Natural killer cell treated with Interleukin-12 subunit alpha and Interleukin-12 subunit beta and Interleukin-15 and Interleukin-18, amount 100 ng/mL, for 72 hours (primary cell): Measurements from ENCODE around the gene KCTD18. TPM values are rescaled to one million over a fixed set of nuclear protein-coding genes. Genes with fewer than 3 reads are reported as not detected.
A peak's percentile ranks its signal among the peaks of the same experiment; 100 is the strongest.

Experiments used
- ATAC-seq, 2 donors: fragments of 150-1000 bp; cut with Tn5 transposase in 1 of 2; sonication (Bioruptor Pico), chemical (Tn5 transposase) in 1 of 2; 2 replicates each; pipeline ENCODE4 v1.10.0; 2021
- DNase-seq: peaks from one replicate; pipeline ENCODE4 v3.0.0; 2022; ENCODE audit warnings: low spot score
- H3K27ac Mint-ChIP-seq, 2 donors: 1 replicate in 1 of 2; 2 replicates in 1 of 2; pipeline ENCODE4 v1.8.0; 2022; ENCODE audit warnings: mixed read lengths in 2 of 2, mild to moderate bottlenecking in 1 of 2, moderate library complexity in 1 of 2
- H3K27me3 Mint-ChIP-seq, 2 donors: 1 replicate in 1 of 2; 2 replicates in 1 of 2; pipeline ENCODE4 v1.8.0; 2022; ENCODE audit warnings: mixed read lengths in 2 of 2
- H3K36me3 Mint-ChIP-seq: one replicate; pipeline ENCODE4 v1.8.0; 2022; ENCODE audit warnings: mixed read lengths
- H3K4me1 Mint-ChIP-seq, 2 donors: 1 replicate in 1 of 2; 2 replicates in 1 of 2; pipeline ENCODE4 v1.8.0; 2022; ENCODE audit warnings: low read depth in 2 of 2, mixed read lengths in 2 of 2, mild to moderate bottlenecking in 1 of 2
- H3K4me3 Mint-ChIP-seq: one replicate; pipeline ENCODE4 v1.8.0; 2022; ENCODE audit warnings: mixed read lengths
- H3K9me3 Mint-ChIP-seq: 2 replicates; pipeline ENCODE4 v1.8.0; 2022; ENCODE audit warnings: mixed read lengths
- total RNA-seq, 2 donors: library from RNA; stranded (reverse); gene quantifications; one replicate each; pipeline ENCODE4 v1.2.3, GENCODE V29; 2022

The KCTD18 gene
- total RNA-seq: 10 to 100 TPM in 1 of 2 donors, 1 to 10 TPM in 1; 9.2 to 12.4 TPM

DNA sequence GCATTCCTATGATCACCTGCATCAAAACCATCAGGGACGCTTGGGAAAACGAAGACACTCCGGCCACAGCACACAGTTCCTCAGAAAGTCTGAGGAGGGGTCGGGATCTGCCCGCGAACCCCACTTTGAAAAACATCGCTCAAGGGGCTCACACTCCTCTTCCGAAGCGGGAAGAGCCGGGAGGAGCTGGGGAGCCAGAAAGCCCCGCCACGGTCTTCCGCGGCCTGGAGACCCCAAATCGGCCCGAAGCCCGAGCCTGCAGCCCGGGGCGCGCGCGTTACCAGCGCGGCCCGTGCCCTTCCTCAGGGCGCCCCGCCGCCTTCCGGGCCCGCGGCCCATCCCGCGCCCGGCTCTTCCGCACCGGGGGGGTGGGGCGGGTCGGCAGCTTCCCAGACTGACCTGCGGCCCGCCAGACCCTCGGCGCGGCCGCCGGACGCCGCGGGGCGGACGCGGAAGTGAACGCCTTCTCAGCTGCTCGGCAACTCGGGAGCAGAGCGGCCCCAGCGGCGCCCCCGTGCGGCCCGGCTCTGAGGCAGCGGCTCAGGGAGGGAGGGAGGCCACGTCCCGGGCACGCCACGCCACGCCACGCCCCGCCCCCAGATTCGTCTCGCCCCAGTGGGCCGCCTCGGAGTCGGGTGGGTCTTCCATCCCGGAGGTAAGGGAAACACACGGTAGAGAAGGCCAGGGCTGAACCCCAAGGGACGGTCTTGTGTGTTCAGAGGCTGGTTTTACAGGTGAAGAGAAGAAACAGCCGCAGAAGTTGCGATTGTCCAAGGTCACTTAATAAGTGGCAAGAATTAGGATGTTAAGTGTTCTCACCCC, at the start of gene KCTD18:
KCTD18 (minus strand) TSS at position 457 of the 822 bp plus-strand sequence. CDS start 3,052 bp downstream, outside the sequence.
- no peaks in the 10 kb centered on the region for H3K36me3 Mint-ChIP-seq
- DNase-seq: peak; percentile 97
- H3K4me3 Mint-ChIP-seq: peak within 1 kb of the TSS; percentile 88
- peak within 1 kb of the TSS; percentile 75 to 88 for H3K27ac Mint-ChIP-seq
- no peaks in the 10 kb centered on the region for H3K9me3 Mint-ChIP-seq
- peak; percentile 99 for ATAC-seq
- H3K27me3 Mint-ChIP-seq: peaks cover under 1 to 3% of the 10 kb centered on the region in 2 donors
- H3K4me1 Mint-ChIP-seq: peaks cover 9 to 12% of the 10 kb centered on the region in 2 donors

DNA sequence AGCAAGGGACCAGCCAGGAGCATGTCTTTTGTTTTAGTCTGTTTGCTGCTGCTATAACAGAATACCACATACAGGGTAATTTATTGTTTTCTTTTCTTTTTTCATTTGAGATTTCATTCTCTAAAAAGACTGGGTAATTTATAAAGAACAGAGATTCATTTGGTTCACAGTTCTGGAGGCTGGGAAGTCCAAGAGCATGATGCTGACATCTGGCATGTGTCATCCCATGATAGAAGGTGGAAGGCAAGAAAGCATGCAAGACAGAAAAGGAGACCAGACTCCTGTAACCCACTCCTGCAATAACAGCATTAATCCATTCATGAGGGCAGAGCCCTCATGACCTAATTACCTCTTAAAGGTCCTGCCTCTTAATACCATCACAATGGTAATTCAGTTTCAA, 30.9 kb upstream of the KCTD18 start:
- Mint-ChIP-seq H3K9me3 (no peaks in the 10 kb centered on the region), H3K4me1 (no peaks in the 10 kb centered on the region), H3K27ac (no peak overlapping the region), H3K4me3 (no peak overlapping the region), H3K27me3 (no peaks in the 10 kb centered on the region), H3K36me3 (peaks cover 23% of the 10 kb centered on the region)
- ATAC-seq (no peak), DNase-seq (no peak)

DNA sequence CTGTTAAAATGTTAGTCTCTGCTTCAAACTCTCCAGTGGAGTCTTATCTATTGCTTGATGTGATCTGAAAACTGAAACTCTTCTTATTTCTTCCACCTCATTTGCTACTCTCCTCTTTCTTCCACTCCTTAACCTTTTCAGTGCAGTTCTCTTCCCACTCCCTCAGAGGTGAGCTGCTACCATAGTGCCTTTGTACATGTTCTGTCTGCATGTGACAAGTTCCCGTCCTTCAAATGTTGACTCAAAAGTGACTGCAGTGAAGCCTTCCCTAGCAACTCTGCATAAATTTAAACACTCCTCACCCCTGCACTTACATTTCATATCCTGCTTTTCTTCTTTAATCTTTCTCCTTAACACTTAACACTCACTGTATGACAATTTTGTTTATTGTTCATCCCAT, 28.3 kb upstream of the KCTD18 start:
- H3K36me3 Mint-ChIP-seq: peaks cover 20% of the 10 kb centered on the region
- H3K27ac Mint-ChIP-seq: no peak overlapping the region
- H3K4me1 Mint-ChIP-seq: no peaks in the 10 kb centered on the region
- H3K4me3 Mint-ChIP-seq: no peak overlapping the region
- no peak for ATAC-seq
- H3K9me3 Mint-ChIP-seq: no peaks in the 10 kb centered on the region
- no peaks in the 10 kb centered on the region for H3K27me3 Mint-ChIP-seq
- no peak for DNase-seq

DNA sequence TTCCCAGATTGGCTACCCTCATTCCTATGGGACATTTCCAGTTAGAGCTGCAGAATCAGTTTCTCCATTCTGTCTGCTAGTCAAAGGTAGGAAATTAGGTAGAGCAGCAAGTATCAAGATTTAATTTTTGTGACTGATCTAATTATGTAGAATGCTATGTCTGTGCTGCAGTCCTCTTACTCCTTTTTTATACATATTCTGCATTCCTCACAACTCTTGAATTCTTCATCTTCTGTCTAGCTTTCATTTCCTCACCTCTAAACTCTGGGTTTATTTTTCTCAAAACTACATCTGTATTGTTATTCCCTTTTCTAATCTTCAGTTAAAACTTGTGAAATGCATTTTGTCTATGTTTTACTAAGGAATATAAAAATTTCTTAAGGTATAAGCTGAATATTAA, 24.7 kb upstream of the KCTD18 start:
- Mint-ChIP-seq H3K9me3 (no peaks in the 10 kb centered on the region), H3K27ac (no peak overlapping the region), H3K4me1 (no peaks in the 10 kb centered on the region), H3K36me3 (peaks cover 2% of the 10 kb centered on the region), H3K27me3 (no peaks in the 10 kb centered on the region), H3K4me3 (no peak overlapping the region)
- DNase-seq (no peak), ATAC-seq (no peak)

DNA sequence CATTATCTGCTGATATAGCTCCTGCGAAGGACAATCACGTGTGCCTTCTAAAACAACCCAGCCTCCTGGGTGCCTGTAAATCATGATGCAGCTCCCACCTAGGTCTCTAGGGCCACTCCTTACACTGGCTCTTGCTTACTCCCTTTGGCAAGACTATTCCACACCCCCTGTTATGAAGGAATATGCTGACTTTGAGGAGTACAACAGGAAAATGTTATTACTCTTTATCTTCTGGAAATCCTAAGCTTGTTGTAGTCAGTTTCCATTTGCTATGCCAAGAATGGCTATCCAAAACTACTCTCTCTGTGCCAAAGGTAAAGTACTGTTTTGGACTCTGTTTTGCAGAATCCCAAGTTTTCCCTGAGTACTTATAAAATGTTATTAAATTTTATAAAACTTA, 23.9 kb upstream of the KCTD18 start:
- Mint-ChIP-seq H3K27ac (no peak overlapping the region), H3K36me3 (no peaks in the 10 kb centered on the region), H3K4me1 (peaks cover 0 to 1% of the 10 kb centered on the region in 2 donors), H3K9me3 (no peaks in the 10 kb centered on the region), H3K4me3 (no peak overlapping the region), H3K27me3 (no peaks in the 10 kb centered on the region)
- no peak for DNase-seq
- ATAC-seq: no peak

DNA sequence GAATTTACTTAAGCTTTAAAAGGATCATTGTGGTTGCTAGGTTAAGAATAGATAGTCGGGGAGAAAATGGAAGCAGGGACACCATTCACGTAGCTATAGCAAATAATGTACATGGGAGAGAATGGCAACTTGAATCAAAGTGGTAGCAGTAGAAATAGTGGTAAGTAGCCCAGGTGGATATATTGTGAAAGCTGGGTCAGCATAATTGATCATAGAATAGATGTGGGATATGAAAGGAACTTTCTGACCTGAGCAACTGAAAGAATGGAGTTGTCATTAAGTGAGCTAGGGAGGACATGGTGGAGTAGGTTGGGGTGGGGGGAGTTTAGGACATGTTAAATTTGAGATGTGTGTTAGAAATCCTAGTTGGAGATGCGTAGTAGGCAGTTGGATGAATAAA, 18.4 kb upstream of the KCTD18 start:
- Mint-ChIP-seq H3K4me3 (peak overlapping the region; percentile 99), H3K4me1 (peaks cover 13 to 34% of the 10 kb centered on the region in 2 donors), H3K27me3 (peaks cover 4 to 8% of the 10 kb centered on the region in 2 donors), H3K36me3 (no peaks in the 10 kb centered on the region), H3K27ac (peak overlapping the region in 1 of 2 donors; percentile 13), H3K9me3 (no peaks in the 10 kb centered on the region)
- no peak for DNase-seq
- ATAC-seq: no peak

DNA sequence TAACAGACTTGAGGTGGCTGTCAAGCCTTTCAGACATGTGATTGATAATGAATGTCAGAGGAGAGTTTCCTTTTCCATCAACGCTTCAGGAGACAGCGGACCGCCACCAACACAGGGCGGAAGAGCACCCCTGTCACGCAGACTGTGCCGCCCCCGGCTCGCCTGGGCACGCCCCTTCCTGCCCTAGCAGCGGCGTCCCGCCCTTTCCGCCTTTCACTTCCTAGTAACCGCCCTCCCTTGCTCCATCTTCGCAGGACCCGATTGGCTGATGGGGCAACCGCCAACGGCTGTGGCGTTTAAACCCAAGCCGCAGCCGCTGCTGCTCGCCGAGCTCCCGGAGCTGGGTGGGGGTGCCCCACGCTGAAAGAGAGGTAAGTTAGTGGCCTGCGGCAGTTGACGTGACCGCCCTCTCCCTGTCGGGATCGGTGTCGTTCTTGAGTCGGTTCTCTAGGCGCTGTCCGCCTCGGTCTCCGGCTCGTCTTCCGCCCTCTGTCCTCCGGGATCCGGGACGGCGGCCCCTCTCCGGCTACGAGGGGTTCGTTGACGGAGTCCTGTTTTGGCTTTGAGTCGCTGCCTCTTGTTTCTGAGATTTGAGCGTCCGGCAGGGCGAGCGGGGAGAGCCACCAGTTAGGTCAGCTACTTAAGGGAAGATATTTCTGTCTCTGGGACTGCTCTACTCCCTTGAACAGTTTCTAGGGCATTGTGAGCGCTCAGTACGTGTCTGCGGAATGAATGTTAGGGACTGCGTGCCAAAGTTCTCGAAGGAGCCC, 16.2 kb upstream of the KCTD18 start, which contains the start of gene SGO2:
SGO2 (plus strand) TSS at position 326 of the 770 bp plus-strand sequence. CDS start 6,769 bp downstream, outside the sequence.
- H3K27ac Mint-ChIP-seq: peak within 1 kb of the TSS; percentile 96 to 97
- peak; percentile 99 for DNase-seq
- peaks cover 4% of the 10 kb centered on the region for H3K36me3 Mint-ChIP-seq
- ATAC-seq: peak; percentile 100
- H3K27me3 Mint-ChIP-seq: peaks cover 4 to 8% of the 10 kb centered on the region in 2 donors
- H3K4me1 Mint-ChIP-seq: peaks cover 13 to 34% of the 10 kb centered on the region in 2 donors
- peak within 1 kb of the TSS; percentile 99 for H3K4me3 Mint-ChIP-seq
- no peaks in the 10 kb centered on the region for H3K9me3 Mint-ChIP-seq

DNA sequence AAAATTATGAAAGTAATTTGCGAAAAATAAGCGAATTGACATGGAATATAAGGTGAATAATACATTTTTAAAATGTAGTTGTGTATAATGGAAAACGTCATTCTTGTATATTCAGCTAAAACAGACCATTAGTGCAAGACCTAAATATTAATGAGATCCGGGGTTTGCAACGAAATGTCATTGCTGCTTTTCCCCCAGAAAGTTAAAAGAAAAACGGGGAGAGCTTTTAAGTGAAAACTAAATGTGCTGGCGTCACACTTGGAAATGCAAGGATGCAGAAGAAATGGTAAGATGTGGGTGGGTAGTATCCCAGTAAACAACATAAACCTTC, 15.6 kb upstream of the KCTD18 start:
- H3K9me3 Mint-ChIP-seq: no peaks in the 10 kb centered on the region
- ATAC-seq (no peak), DNase-seq (no peak)
- peak overlapping the region; percentile 99 for H3K4me3 Mint-ChIP-seq
- H3K27me3 Mint-ChIP-seq: peaks cover 4 to 8% of the 10 kb centered on the region in 2 donors
- H3K27ac Mint-ChIP-seq: peak overlapping the region; percentile 96 to 97
- peaks cover 4% of the 10 kb centered on the region for H3K36me3 Mint-ChIP-seq
- peaks cover 13 to 34% of the 10 kb centered on the region in 2 donors for H3K4me1 Mint-ChIP-seq

DNA sequence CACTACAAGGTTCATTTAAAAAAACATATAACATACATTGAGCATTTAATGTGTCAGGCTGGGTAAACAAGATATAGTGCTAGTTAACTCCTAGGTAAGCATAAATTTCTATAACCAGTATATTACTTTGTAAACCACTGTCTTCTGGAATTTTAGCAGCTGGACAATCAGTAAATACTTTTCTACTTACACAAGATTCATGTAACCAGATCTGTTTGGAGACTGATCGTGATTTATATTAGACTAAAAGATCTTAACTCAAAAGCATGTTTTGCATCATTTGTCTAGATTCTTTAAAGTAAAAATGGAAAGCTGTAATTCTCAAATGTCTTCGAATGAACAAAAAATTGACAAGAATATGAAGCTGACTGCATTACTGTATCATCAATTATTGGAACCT, 15.2 kb upstream of the KCTD18 start:
- Mint-ChIP-seq H3K4me3 (peak overlapping the region; percentile 99), H3K4me1 (peaks cover 13 to 34% of the 10 kb centered on the region in 2 donors), H3K27ac (no peak overlapping the region), H3K9me3 (no peaks in the 10 kb centered on the region), H3K27me3 (peaks cover 4 to 8% of the 10 kb centered on the region in 2 donors), H3K36me3 (peaks cover 4% of the 10 kb centered on the region)
- ATAC-seq: no peak
- no peak for DNase-seq

DNA sequence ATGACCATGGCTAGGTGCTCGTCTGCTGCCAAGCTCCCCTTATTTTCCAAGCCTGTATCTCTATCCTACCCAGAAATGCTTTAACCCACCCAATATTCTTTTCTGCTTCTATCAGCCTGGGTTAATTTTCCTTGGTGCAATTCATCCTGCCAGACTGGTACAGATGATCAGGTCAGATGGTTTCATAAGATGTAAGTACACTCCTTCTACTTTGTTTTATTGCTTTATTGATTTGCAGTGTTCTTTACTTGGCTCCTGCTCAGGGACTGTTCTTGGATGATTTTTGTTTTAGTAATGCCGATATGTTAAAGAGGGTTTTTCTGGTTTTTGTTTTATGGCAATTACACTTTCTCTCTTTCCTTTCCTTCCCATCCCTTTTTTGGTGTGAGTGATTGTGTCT, 13.7 kb upstream of the KCTD18 start:
- peaks cover 4% of the 10 kb centered on the region for H3K36me3 Mint-ChIP-seq
- peaks cover 13 to 31% of the 10 kb centered on the region in 2 donors for H3K4me1 Mint-ChIP-seq
- no peaks in the 10 kb centered on the region for H3K9me3 Mint-ChIP-seq
- ATAC-seq (no peak), DNase-seq (no peak)
- no peak overlapping the region for H3K4me3 Mint-ChIP-seq
- H3K27ac Mint-ChIP-seq: no peak overlapping the region
- peaks cover 4 to 8% of the 10 kb centered on the region in 2 donors for H3K27me3 Mint-ChIP-seq

DNA sequence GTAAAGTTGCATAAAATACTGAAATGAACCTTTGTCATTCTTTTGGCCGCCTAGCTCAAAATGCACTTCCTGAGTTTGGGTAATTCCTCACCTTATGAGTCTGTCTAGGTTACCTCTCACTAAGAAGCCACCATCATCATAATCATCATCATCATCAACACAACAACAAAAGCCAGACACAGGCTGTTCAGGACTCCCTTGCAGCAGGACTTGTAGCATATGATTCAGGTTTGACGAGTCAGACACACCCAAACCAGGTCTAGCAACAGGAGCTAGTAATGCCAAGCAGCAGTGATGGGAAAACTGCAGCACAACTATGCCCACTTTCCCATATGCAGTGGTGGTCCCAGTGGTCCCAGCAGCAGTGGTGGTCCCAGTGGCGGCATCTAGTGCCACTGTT, 13.3 kb upstream of the KCTD18 start:
- Mint-ChIP-seq H3K27me3 (peaks cover 4 to 8% of the 10 kb centered on the region in 2 donors), H3K36me3 (peaks cover 4% of the 10 kb centered on the region), H3K4me3 (no peak overlapping the region), H3K4me1 (peaks cover 11 to 27% of the 10 kb centered on the region in 2 donors), H3K27ac (no peak overlapping the region), H3K9me3 (no peaks in the 10 kb centered on the region)
- no peak for ATAC-seq
- no peak for DNase-seq

DNA sequence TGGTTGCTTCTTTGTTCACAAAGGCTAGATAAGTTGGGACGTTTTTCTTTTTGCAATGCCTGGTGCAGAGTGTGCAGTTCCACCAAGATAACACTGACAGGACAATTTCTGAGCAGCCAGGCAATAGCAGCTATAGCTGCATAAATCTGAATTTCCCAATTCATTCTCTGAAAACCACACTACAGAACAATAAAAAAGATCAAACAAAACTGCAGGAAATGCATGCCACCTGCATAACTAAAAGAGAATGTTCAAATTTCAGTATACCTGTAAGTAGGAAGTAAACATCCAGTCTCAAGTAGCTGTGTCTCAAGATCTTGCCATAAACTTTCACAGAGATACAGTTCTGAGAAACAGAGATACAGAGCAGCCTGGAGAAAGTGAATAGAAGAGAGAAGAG, 5.3 kb upstream of the KCTD18 start:
- H3K36me3 Mint-ChIP-seq: peaks cover 7% of the 10 kb centered on the region
- no peak overlapping the region for H3K4me3 Mint-ChIP-seq
- ATAC-seq (no peak), DNase-seq (no peak)
- H3K4me1 Mint-ChIP-seq: no peaks in the 10 kb centered on the region
- no peak overlapping the region for H3K27ac Mint-ChIP-seq
- H3K9me3 Mint-ChIP-seq: no peaks in the 10 kb centered on the region
- peaks cover 15 to 18% of the 10 kb centered on the region in 2 donors for H3K27me3 Mint-ChIP-seq

DNA sequence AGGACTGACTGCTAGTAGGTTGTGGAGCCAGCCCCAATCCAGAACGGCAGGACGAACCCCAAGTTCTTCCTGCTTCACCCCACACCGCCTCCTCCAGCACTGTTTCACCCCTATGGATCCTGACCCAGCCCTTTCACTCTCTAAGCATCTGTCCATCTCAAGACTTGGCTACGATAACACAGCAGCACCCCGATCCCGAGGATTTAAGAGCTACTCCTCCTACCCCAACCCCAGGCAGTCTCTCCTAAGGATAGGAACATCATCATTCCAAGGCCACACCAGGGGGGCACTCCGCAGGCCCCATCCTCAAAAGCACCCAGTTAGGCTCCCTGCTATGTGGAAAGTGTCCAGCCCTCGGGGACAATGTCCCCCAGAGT, 645 bp downstream of the KCTD18 start:
- no peaks in the 10 kb centered on the region for H3K9me3 Mint-ChIP-seq
- H3K4me1 Mint-ChIP-seq: peaks cover 9 to 12% of the 10 kb centered on the region in 2 donors
- peak overlapping the region; percentile 75 to 88 for H3K27ac Mint-ChIP-seq
- DNase-seq (no peak), ATAC-seq (no peak)
- peaks cover 0 to under 1% of the 10 kb centered on the region in 2 donors for H3K27me3 Mint-ChIP-seq
- peak overlapping the region; percentile 88 for H3K4me3 Mint-ChIP-seq
- H3K36me3 Mint-ChIP-seq: no peaks in the 10 kb centered on the region

DNA sequence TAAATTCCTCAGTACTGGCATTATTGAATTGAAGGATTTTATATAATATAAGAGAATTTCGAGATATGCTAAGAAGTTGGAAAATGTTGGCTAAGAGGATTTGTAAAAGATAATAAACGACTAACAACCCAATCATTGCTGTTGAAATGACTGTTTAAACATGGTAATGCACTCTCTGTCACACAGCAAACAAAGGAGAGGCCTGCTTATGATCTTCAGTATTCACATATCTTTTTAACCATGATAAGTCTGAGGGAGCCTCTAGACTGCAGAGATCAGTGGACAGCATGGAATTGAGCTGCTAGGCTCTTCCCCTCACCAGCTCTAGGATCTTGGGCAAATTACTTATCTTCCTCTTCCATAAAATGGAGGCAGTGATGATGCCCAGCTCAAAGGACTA, 2.7 kb downstream of the KCTD18 start:
- no peaks in the 10 kb centered on the region for H3K27me3 Mint-ChIP-seq
- no peaks in the 10 kb centered on the region for H3K9me3 Mint-ChIP-seq
- DNase-seq (no peak), ATAC-seq (no peak)
- no peak overlapping the region for H3K27ac Mint-ChIP-seq
- H3K4me3 Mint-ChIP-seq: no peak overlapping the region
- peaks cover 10% of the 10 kb centered on the region for H3K36me3 Mint-ChIP-seq
- H3K4me1 Mint-ChIP-seq: peaks cover 9 to 15% of the 10 kb centered on the region in 2 donors
